Measurements from ENCODE around the gene DUOX1.

DNA sequence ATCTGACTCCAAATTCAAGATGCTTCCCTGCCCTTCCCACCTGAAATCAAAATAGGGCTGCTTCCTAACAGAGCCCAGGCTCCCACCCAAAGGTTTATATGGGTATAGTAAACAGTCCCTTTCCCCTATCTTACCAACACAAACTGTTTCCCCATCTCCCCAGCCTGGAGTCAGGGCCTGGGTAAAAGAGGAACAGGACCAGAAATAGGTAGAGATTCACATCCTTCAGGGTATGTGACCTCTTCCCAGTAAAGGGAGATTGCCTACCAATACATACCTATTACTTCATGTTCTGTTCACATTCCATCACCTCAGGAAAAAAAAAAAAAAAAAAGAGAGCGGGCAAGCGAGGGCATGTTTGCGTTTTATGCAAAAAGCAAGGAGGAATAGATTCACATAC lies 67.7 kb downstream of the DUOX1 start:
- TF ChIP-seq, protein P1, sequence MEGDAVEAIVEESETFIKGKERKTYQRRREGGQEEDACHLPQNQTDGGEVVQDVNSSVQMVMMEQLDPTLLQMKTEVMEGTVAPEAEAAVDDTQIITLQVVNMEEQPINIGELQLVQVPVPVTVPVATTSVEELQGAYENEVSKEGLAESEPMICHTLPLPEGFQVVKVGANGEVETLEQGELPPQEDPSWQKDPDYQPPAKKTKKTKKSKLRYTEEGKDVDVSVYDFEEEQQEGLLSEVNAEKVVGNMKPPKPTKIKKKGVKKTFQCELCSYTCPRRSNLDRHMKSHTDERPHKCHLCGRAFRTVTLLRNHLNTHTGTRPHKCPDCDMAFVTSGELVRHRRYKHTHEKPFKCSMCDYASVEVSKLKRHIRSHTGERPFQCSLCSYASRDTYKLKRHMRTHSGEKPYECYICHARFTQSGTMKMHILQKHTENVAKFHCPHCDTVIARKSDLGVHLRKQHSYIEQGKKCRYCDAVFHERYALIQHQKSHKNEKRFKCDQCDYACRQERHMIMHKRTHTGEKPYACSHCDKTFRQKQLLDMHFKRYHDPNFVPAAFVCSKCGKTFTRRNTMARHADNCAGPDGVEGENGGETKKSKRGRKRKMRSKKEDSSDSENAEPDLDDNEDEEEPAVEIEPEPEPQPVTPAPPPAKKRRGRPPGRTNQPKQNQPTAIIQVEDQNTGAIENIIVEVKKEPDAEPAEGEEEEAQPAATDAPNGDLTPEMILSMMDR (IDR thresholded peaks at IDR 0.05; ENCODE audit: insufficient read depth, low read length): no peak
- no peak for TF ChIP-seq POLR2AphosphoS5 (IDR thresholded peaks at IDR 0.05; ENCODE audit: low read depth)
- TF ChIP-seq REST (IDR thresholded peaks at IDR 0.05; ENCODE audit: insufficient replicate concordance, low read depth): no peak
